CD4-positive, alpha-beta T cell treated with Interleukin-17A for 4 hours (primary cell): Measurements from ENCODE around the gene BCL2A1.
"Not testable (repeated sequence)": the region's sequence is repeated elsewhere in the genome, so short reads cannot be mapped to it uniquely, and the experiment has no call there.

ENCODE experiments used
- DNase-seq: peaks from one replicate; pipeline ENCODE4 v3.0.0-alpha.2; 2020; ENCODE audit warnings: mixed read lengths

The BCL2A1 gene

DNA sequence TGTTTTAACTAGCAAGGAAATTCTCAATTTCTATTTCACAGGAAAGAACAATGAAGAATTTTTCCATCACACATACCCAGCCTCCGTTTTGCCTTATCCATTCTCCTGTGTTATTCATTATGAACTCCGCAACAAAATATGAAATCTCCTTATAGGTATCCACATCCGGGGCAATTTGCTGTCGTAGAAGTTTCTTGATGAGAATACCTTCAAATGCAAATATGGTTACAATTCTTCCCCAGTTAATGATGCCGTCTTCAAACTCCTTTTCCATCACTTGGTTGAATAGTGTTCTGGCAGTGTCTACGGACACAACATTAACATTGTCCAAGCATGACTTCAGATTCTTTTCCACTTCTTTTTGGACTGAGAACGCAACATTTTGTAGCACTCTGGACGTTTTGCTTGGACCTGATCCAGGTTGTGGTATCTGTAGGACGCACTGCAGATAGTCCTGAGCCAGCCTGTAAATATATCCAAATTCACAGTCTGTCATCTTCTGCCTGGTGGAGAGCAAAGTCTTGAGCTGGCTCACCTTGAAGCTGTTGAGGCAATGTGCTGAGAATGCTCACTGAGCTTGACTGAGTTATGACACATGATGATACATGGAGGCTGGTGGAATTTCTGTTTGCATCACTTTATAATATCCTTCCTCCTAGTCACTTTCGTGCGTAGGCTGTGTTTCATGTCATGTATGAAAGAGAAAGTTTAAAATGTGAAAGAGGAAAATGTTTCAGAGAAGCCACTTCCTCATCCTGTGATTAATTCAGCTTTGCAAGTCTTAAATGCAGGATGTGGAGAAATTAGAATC is at the start of gene BCL2A1:
Gene BCL2A1, minus strand, starts transcription at position 573 of the 811 bp plus-strand sequence. Its CDS starts 77 bp downstream, at position 496.
- DNase-seq: peak; percentile 61

DNA sequence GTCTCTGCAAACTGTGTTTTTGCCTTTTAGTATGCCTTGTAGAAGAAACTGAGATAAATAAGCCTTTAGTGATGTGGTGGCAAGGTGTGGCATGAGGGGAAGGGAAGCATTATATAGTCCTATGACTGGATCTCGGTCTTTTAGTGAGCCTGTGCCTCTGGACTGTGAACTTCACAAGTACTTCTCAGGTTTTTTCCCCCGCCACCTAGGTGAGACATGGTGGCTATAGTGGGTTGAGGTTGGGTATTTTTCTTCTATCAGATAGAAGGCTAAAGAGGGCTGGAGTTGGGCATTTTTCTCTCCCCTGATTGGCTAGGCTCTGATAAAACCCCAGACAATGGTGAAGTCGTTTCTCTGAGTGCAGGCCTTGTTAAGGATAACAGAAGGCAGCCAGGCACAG is 49.7 kb upstream of the BCL2A1 start:
- no peak for DNase-seq

DNA sequence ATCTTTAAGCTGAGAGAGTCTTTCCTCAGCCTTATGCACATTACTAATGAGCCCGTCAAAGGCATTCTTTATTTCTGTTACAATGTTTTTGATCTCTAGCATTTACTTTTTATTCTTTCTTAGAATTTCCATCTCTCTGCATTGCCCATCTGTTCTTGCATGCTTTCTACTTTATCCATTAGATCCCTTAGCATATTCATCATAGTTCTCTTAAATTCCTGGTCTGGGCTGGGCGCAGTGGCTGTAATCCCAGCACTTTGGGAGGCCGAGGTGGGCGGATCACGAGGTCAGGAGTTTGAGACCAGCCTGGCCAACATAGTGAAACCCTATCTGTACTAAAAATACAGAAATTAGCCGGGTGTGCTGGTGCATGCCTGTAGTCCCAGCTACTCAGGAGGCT is 49.2 kb upstream of the BCL2A1 start:
- DNase-seq: not testable (repeated sequence)

DNA sequence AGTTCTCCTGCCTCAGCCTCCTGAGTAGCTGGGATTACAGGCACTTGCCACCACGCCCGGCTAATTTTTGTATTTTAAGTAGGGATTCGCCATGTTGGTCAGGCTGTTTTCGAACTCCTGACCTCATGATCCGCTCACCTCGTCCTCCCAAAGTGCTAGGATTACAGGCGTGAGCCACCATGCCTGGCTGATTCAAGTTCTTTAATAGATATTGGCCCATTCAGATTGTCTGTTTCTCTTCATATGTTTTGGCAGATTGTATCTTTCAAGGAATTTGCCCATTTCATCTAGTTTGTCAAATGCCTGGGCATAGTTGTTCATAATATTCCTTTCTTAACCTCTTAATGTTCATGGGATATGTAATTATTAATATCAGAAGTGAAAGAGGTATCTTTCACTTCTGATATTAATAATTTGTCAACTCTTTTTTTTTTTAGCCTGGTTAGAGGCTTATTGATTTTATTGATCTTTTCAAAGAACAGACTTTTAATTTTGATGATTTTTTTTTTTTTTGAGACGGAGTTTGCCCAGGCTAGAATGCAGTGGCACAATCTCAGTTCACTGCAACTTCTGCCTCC is 48.3 kb upstream of the BCL2A1 start:
- DNase-seq: no peak

DNA sequence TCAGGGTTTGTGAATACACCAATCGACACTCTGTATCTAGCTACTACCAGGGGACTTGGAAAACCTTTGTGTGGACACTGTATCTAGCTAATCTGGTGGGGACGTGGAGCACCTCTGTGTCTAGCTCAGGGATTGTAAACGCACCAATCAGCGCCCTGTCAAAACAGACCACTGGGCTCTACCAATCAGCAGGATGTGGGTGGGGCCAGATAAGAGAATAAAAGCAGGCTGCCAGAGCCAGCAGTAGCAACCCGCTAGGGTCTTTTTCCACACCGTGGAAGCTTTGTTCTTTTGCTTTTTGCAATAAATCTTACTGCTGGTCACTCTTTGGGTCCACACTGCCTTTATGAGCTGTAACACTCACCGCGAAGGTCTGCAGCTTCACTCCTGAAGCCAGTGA is 46.1 kb upstream of the BCL2A1 start:
- DNase-seq: not testable (repeated sequence)

DNA sequence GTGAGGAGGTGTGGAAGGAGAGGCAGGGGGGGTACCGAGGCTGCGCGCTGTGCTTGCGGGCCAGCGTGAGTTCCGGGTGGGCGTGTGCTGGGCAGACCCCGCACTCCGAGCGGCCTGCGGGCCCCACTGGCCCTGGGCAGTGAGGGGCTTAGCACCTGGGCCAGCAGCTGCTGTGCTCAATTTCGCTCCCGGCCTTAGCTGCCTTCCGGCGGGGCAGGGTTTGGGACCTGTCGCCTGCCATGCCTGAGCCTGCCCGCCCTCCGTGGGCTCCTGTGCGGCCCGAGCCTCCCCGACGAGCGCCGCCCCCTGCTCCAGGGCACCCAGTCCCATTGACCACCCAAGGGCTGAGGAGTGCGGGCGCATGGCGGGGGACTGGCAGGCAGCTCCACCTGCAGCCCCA is 45.5 kb upstream of the BCL2A1 start:
- DNase-seq: not testable (repeated sequence)

DNA sequence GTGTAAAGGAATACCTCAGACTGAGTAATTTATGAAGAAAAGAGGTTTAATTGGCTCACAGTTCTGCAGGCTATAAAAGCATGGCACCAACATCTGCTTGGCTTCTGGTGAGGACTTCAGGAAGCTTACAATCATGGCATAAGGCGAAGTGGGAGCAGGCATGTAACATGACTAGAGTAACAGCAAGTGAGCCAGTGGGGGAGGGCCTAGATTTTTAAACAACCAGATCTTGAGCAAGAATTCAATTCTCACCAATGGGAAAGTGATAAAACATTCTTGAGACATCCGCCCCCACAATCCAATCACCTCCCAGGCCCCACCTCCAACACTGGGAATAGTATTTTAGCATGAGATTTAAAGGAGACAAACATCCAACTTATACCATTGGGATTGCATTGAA is 44.2 kb upstream of the BCL2A1 start:
- DNase-seq: no peak

DNA sequence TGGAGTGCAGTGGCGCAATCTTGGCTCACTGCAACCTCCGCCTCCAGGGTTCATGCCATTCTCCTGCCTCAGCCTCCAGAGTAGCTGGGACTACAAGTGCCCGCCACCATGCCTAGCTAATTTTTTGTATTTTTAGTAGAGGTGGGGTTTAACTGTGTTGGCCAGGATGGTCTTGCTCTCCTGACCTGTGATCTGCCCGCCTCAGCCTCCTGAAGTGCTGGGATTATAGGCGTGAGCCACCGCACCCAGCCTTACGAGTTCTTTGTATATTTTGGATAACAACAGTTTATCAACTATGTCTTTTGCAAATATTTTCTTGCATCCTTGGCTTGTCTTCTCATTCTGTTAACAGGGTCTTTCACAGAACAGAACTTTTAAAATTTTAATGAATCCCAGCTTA is 43.2 kb upstream of the BCL2A1 start:
- not testable (repeated sequence) for DNase-seq

DNA sequence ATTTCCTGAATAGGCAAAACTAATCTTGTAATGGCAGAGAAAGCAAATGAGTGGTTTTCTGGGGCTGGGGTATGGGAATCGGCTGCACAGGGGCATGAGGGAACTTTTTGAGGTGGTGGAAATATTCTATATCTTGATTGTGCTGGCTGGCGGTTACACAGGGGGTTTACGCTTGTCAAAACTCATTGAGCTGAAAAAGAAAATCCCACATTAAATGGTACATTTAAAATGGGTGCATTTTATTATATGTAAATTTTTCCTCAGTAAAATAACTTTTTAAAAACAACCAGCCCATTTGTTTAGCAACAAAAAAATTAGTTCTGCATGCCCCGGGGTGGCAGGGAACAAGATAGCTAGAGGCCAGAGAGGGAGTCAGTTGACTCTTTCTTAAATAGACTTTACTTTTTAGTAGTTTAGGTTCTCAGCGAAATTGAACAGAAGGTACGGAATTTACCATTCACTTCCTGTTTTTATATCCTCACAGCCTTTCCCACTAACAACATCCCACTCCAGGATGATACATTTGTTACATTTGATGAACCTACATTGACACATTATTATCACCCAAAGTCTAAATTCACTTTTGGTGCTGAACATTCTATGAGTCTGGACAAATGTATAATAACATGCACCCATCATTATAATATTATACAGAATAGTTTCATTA is 41.2 kb upstream of the BCL2A1 start:
- no peak for DNase-seq

DNA sequence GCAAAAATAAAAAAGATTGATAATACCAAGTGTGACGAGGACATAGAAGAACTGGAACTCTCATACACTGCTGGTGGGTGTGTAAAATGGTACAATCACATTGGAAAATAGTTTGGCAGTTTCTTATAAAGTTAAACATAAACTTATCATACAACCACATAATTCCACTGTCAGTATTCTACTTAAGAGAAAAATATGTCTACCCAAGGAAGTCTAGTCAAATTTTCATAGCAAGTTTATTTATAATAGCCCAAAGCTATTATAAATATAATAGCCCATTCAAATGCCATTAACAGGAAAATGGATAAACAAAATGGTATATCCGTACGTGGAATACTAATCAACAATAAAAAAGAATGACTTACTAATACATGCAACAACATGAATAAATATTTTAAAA is 40.6 kb upstream of the BCL2A1 start:
- no peak for DNase-seq

DNA sequence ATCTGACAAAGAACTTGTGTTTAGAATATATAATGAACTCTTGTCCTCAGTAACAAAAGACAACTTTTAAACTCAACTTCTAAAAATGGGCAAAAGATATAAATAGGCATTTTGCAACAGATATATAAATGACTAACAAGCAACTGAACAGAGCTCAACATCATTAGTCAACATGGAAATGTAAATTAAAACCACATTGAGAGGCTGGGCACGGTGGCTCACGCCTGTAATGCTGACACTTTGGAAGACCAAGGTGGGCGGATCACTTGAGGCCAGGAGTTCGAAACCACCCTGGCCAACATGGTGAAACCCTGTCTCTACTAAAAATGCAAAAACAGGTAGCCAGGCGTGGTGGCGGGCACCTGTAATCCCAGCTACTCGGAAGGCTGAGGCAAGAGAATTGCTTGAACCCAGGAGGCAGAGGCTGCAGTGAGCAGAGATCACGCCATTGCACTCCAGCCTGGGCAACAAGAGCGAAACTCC is 40.1 kb upstream of the BCL2A1 start:
- not testable (repeated sequence) for DNase-seq

DNA sequence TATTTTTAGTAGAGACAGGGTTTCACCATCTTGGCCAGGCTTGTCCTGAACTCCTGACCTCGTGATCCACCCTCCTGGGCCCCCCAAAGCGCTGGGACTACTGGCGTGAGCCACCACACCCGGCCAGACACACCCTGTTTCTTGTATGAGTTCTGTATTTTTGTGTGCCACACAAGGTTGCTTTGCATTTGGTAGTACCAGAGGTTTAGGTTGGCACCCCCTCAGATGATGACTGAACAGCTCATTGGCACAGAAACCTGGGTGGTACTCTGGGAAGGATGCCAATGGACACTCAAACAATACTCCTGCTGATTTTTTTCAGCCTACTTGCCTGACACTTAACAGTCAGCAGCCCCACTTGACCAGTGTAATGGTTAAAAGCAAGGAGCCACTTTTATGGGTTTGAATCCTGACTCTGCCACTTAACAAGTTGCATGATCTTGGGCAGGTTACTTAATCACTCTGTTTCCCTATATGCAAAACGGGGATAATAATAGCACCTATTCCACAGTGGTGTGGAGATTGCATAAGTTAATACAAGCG is 39.2 kb upstream of the BCL2A1 start:
- DNase-seq: no peak

DNA sequence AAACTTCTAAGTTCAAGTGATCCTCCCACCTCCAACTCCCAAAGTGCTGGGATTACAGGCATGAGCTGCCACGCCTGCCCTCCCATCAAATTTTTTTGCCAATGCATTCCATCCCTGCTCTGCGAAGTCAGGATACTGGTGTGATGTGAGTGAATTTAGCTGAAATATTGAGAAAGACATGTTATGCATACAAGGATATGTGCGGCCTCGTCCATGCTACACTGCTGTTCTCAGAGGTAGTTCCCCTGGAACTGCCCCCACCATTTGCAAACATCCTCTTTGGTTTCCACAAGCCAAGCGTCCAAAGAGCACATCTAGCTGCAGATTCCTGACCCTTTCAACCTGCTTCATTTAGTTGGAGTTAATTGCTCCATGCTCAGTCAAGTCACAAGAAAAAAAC is 36.5 kb upstream of the BCL2A1 start:
- DNase-seq: no peak

DNA sequence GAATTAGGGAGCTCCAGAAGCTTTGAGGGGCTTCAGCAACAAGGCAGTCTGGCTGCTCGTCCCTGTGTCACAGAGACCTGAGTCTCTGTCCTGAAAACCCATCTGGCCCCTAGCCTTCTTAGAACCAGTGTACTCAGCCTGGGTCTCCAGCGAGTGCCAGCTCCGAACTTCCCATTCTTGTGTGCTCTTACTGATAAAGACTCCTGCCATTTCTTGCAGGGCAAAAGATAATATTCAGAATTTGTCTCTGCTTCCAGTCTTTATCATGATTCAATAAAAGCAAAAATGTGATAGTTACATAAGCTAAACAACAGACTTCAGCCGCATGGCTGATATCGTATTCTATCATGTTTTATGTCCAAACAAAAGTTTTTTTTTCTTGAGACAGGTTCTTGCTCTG is 36.0 kb upstream of the BCL2A1 start:
- no peak for DNase-seq

DNA sequence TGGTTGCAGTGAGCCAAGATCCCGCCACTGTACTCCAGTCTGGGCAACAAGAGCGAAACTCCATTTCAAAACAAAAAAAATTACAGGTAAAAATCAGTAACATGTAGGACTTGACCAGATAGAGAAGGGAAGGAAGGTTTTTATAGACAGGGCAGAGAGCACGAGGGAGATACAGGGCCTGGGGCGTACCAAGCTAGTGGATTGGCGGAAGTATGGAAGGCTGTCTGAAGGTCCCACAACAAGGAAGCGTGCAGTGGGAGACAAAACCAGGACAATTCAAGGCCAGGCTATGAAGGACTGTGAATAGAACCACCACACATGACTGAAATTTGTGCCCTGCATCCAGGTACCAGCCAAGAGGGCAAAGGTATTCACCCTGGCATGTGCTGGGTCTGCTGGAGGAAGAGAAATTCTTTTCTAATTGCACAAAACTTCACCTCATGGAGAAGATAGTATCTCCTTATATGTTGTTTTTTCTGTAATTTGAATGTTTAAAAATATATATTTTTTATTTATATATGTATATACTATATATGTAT is 33.0 kb upstream of the BCL2A1 start:
- DNase-seq: no peak

DNA sequence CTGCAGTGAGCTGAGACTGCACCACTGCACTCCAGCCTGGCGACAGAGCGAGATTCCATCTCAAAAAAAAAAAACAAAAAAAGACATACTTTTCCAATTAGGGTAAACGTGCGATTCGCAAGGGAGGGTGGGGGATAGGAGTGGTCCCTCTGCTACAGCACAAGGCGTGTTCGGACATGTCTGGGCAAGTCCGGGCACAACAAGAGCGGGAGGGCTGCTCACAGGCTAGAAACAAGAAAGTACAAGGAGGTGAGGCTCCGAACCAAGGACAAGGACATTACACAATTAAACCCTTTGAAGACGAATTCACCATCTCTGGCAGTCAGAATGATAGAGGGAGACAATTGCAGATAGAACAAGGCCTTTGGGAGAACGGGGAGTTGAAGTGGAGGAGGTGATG is 32.2 kb upstream of the BCL2A1 start:
- DNase-seq: no peak

DNA sequence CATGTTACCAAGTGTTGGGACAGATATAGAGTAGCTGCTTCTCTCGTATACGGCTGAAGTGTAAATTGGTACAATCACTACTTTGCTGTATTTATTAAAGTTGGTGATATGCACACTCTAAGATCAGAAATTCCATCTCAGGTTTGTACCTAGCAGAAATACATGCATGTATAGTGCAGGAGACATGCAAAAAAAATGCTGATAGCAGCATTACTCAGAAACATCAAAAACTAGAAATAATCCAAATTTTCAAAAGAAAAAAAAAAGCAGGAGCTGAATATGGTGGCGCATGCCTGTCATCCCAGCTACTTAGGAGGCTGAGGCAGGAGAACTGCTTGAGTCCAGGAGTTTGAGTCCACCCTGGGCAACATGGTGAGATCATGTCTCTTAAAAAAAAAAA is 31.3 kb upstream of the BCL2A1 start:
- DNase-seq: no peak

DNA sequence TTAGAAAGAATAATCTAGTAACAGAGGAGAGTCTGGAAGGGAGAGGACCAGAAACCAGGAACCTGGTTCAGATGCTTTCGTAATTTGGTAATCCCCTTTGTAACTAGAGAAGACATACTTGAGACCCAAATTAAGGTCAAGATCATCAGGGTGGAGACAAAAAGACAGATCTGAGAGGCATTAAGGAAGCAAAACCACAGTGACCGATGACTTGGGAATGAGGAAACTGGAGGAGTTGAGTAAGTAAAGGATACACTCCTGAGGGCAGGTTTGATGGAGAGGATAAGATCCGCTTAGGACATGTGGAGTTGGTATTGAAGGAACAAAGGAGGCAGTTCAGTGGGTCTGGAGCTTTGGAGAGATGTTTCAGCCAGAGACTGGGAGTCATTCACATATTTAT is 23.6 kb upstream of the BCL2A1 start:
- no peak for DNase-seq

DNA sequence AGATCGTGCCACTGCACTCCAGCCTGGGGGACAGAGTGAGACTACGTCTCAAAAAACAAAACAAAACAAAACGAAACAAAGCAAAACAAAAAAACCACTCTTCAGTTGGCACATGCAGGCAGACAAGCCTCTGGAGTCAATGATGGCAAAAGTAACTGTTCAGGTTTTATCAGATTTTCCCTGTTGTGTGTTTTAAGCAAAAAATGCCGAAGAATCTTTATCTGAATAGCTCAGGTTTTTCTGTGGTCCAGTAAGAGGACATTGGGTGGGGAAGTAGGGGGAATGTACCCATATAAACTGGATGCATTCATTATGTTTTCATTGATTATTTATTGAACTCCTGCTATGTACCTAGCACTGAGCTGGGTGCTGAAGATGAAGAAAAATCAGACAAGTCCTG is 20.8 kb upstream of the BCL2A1 start:
- DNase-seq: no peak

DNA sequence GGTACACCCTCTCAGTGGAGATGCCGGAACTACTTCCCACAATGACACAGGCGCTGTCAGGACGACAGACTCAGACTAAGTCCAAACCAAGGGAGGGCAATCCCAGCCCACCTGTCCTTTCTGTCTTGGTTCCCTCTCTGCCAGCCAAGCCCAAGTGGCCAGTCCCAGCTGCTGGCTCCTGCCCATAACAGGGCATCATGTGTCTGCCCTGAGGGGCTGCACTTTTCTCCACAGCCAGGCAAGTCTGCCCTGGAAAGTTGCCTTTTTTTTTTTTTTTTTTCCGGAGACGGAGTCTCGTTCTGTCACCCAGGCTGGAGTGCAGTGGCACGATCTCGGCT is 20.0 kb upstream of the BCL2A1 start:
- no peak for DNase-seq

DNA sequence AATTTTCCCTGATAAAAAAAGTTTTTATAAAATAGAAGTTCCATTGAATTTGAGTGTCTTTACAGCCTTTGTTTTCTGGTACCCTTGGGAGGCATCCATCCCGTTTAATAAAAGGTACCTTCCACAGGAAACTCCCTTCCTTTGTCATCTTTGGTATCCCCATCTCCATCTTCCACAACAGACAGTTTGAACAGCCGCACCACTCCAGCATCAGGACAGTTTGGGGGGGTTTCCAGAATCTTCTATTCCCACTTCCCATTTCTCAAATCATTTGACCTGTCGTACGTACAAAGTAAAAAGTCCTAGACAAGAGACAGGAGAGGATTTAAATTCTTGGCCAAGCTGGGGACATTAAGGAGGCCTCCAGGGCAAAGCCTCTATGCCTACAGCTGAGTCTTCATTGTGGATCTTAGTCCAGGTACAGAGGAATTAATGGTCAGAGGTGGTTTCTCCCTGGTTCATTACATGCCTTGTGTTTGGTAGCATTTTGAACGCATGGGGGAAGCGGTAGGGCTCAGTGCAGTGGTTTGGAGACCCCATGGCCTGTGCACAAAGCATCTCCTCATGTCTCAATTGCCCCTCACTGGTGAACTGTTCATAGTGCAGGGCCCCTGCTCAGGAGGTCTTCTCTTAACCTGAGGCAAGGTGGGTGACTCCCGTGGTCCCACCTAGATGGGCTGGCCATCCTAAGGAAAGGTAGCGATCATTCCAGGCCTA is 19.4 kb upstream of the BCL2A1 start:
- DNase-seq: no peak

DNA sequence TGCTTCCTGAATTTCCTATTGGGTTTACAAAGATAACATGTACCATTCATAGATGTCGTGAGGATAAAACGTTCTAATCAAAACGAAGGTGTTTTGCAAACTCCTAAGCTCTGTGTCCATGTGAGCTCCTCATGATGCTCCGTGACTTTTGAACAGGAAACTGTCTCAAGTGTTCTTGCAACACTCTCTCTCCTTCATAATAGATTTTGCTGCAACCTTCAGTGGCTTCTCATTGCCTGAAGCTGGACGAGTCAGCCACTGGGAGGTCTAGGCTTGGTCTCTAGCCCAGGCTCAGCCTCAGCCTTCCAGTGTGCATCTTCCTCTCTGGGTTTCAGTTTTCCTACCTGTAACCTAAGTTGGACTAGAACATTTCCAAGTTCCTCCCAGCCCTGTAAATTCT is 18.7 kb upstream of the BCL2A1 start:
- DNase-seq: no peak

DNA sequence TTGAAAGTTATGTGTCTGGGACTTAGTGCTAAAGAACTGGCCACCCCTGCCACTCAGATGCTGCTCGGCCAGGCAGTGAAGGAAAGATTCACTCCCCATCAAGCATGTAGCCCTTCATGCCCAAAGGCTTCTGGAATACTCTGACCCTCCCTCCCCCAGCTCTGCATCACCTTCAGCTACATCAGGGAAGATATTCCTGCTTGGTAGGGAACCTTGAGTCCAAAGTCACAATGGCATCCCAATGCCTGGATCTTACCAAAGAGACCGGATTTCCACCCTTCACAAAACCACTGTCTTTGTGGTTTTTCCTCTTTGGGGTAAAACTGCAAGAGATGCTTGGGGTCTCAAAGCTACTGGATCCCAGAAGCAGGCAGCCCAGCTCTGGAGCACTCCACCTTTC is 18.2 kb upstream of the BCL2A1 start:
- no peak for DNase-seq
